HepG2 (cell line): ENCODE results near the gene NCKAP1. TPM values are rescaled to one million over a fixed set of nuclear protein-coding genes. Genes with fewer than 3 reads are reported as not detected.

Source experiments
- ATAC-seq: fragments of 200-7000 bp; cut with Tn5 transposase; 3 replicates; pipeline ENCODE4 v1.9.1; 2020; ENCODE audit warnings: mild to moderate bottlenecking, moderate library complexity
- BruUV-seq: library from RNA; stranded (reverse); fragments of 400-500 nt; replicated peaks from 2 replicates; lab custom pipeline; 2021; lab: Mats Ljungman, UMichigan
- CTCF ChIA-PET: fragments of 300-600 bp; formaldehyde crosslinking; extraction: SDS; loops from one replicate; lab custom pipeline; 2021; ENCODE audit warnings: low total read pairs, inconsistent platforms, low intra/inter-chr PET ratio; lab: Yijun Ruan, JAX
- POLR2A ChIA-PET: fragments of 350-600 bp; sonication (Branson Sonifier 250); formaldehyde crosslinking; loops from one replicate; lab custom pipeline; 2020; ENCODE audit warnings: antibody characterized with exemption, inconsistent platforms; lab: Yijun Ruan, JAX
- DNase-seq: peaks from one replicate; pipeline ENCODE4 v3.0.0-alpha.2; 2015; ENCODE audit warnings: low spot score
- FAIRE-seq: peaks from 3 replicates; lab custom pipeline; 2011; peaks lifted over from hg19 to GRCh38; lab: Jason Lieb, UNC
- H2AFZ ChIP-seq: one replicate; pipeline ENCODE4 v1.6.1; 2011; ENCODE audit warnings: low read length, inconsistent platforms
- H3K27ac ChIP-seq: fragments of 300-600 bp; 3 replicates; pipeline ENCODE4 v1.8.0; 2011; ENCODE audit warnings: mixed run types, mild to moderate bottlenecking, mixed read lengths, low read length, inconsistent platforms; ENCODE audit not compliant: insufficient read depth; ENCODE audit errors: extremely low read length
- H3K27me3 ChIP-seq, 2 experiments: fragments of 200-600 bp in 1 of 2; 2 replicates in 1 of 2; 3 replicates in 1 of 2; pipeline versions ENCODE4 v1.6.0 to v1.8.0; 2011; ENCODE audit warnings: low read length in 2 of 2, mild to moderate bottlenecking in 2 of 2, moderate library complexity in 2 of 2, inconsistent platforms in 1 of 2; ENCODE audit not compliant: insufficient read depth in 2 of 2, control insufficient read depth in 1 of 2
- H3K36me3 ChIP-seq, 2 experiments: fragments of 200-600 bp in 1 of 2; replicated peaks in 1 of 2; 2 replicates in 1 of 2; 3 replicates in 1 of 2; pipeline versions ENCODE4 v1.5.1 to v1.8.0; 2011; ENCODE audit warnings: low read length in 2 of 2, inconsistent platforms in 1 of 2; ENCODE audit not compliant: insufficient read depth in 2 of 2, control insufficient read depth in 1 of 2
- H3K4me1 ChIP-seq: 2 replicates; pipeline ENCODE4 v1.5.1; 2012; ENCODE audit warnings: low read length, inconsistent platforms; ENCODE audit not compliant: insufficient read depth
- H3K4me2 ChIP-seq: 2 replicates; pipeline ENCODE4 v1.6.0; 2011; ENCODE audit warnings: low read depth, low read length, inconsistent platforms
- H3K4me3 ChIP-seq, 3 experiments: fragments of 200-600 bp in 1 of 3; sonication (generic), shearing (Covaris generic) in 1 of 3; replicated peaks in 1 of 3; 2 replicates each; pipeline ENCODE4 v1.5.1; 2011 to 2016; ENCODE audit warnings: low read length in 3 of 3, inconsistent platforms in 2 of 3, low read depth in 2 of 3, mild to moderate bottlenecking in 2 of 3, control low read depth in 1 of 3, mixed read lengths in 1 of 3; ENCODE audit not compliant: insufficient read depth in 1 of 3
- H3K79me2 ChIP-seq: one replicate; pipeline ENCODE4 v1.6.1; 2011; ENCODE audit warnings: low read length, inconsistent platforms; ENCODE audit not compliant: insufficient read depth
- H3K9ac ChIP-seq: 2 replicates; pipeline ENCODE4 v1.6.0; 2011; ENCODE audit warnings: mild to moderate bottlenecking, low read depth, low read length, inconsistent platforms; ENCODE audit not compliant: insufficient read depth
- H3K9me3 ChIP-seq: 2 replicates; pipeline ENCODE4 v1.5.1; 2012; ENCODE audit warnings: mild to moderate bottlenecking, low read length
- H4K20me1 ChIP-seq: 2 replicates; pipeline ENCODE4 v1.6.0; 2011; ENCODE audit warnings: inconsistent platforms, mild to moderate bottlenecking, low read length, moderate library complexity; ENCODE audit not compliant: insufficient read depth
- IRF9 ChIP-seq: sonication (generic); formaldehyde crosslinking; IDR thresholded peaks from 2 replicates; pipeline ENCODE4 v1.8.0; 2022; ENCODE audit warnings: missing genetic modification reagents, mild to moderate bottlenecking, borderline replicate concordance
- RELA ChIP-seq: sonication (generic); formaldehyde crosslinking; IDR thresholded peaks from 2 replicates; pipeline ENCODE4 v1.4.0; 2020; ENCODE audit warnings: missing genetic modification reagents
- ZHX2 ChIP-seq, 2 experiments: sonication (generic) in 1 of 2; formaldehyde crosslinking in 1 of 2; IDR thresholded peaks; 2 replicates each; pipeline versions ENCODE4 v1.6.1 to v1.9.0; 2014 to 2022; ENCODE audit warnings: antibody characterized with exemption in 1 of 2, borderline replicate concordance in 1 of 2, inconsistent platforms in 1 of 2, low read depth in 1 of 2, missing genetic modification reagents in 1 of 2
- WGBS: methylation state at CpG from one replicate; pipeline ENCODE4 v1.1.6; 2017; ENCODE audit warnings: low lambda C conversion rate; 5-methylcytosine and 5-hydroxymethylcytosine counted together
- in situ Hi-C: cut with HindIII; loops from 2 replicates; pipeline ENCODE4 v1.10.0; 2017; ENCODE audit warnings: low pct_unique_long_range_greater_than_20kb; ENCODE audit not compliant: extremely low pct_ligation_motif_present
- intact Hi-C: fragments of 100-400 bp; cut with micrococcal nuclease; formaldehyde crosslinking; loops from one replicate; pipeline ENCODE4 v1.10.0; 2022; ENCODE audit not compliant: unreplicated experiment
- polyA plus RNA-seq, 8 experiments: library from polyadenylated mRNA; depleted of rRNA in 3 of 8; stranded (reverse) in 7 of 8; unstranded in 1 of 8; fragments of >200 nt; fragmentation: Illumina TruSeq in 4 of 8; extraction: Trizol in 4 of 8; gene quantifications; 2 replicates each; pipeline versions ENCODE4 v1.2.1 to v1.2.3, GENCODE V29; 2011 to 2016; ENCODE audit warnings: low read depth in 4 of 8, missing spikeins in 1 of 8, mixed read lengths in 1 of 8; ENCODE audit not compliant: insufficient read depth in 1 of 8
- total RNA-seq, 5 experiments: library from RNA; depleted of rRNA; stranded (reverse); fragments of >200 nt; fragmentation: Illumina TruSeq; extraction: Trizol; gene quantifications; 2 replicates each; pipeline ENCODE4 v1.2.3, GENCODE V29; 2016; ENCODE audit warnings: low read depth in 1 of 5

NCKAP1 gene
- total and polyA plus RNA-seq, 2 of the 13 experiments (the other 11 are each of a cell fraction or from before 2014, with no cell fraction given), result 72.1 to 96.3 TPM

GRCh38 chr2:183035298-183035953, 2.8 kb downstream of the NCKAP1 start:
- intact Hi-C loops, result no loop called here
- Histone ChIP-seq H3K79me2 (peaks cover 71% of the 10 kb centered on the region), H3K36me3 (no peaks in the 10 kb centered on the region), H3K9me3 (no peaks in the 10 kb centered on the region), H3K4me2 (peak overlapping the region; percentile 88)
- ATAC-seq, result no peak
- no peak for TF ChIP-seq ZHX2 (IDR thresholded peaks at IDR 0.05; ENCODE audit: low read depth)
- TF ChIP-seq ZHX2 (CRISPR knock-in tag; IDR thresholded peaks at IDR 0.05; ENCODE audit: borderline replicate concordance), result 0 out of 2 replicates have a peak, but pooled peaks have one; percentile 12
- no peak for TF ChIP-seq IRF9 (CRISPR knock-in tag)
- no peak for TF ChIP-seq RELA (CRISPR knock-in tag)
- TF ChIP-seq, all 625 proteins: peak for 1
- no peak overlapping the region for H3K27ac ChIP-seq
- FAIRE-seq (no peak), DNase-seq (no peak)
- H3K4me1 ChIP-seq, result peaks cover 61% of the 10 kb centered on the region
- BruUV-seq, result no TSS peak
- no peak overlapping the region for H2AFZ ChIP-seq
- POLR2A ChIA-PET, result no interaction called here
- H3K9ac ChIP-seq, result peak overlapping the region; percentile 92
- CTCF ChIA-PET, result no interaction called here
- WGBS, result 59% methylated on average over 2 of the region's 2 CpGs
- H3K27me3 ChIP-seq, result peaks cover 0 to 10% of the 10 kb centered on the region in 2 experiments; a peak in 3 of 5 replicates
- in situ Hi-C loops, result no loop called here
- H3K4me3 ChIP-seq, result peak overlapping the region; percentile 79 to 99 (median 98); a peak in 5 of 6 replicates
- H4K20me1 ChIP-seq, result peaks cover 59% of the 10 kb centered on the region
